OCI-LY1 (cell line): Measurements from ENCODE around the gene GARIN5A.

Experiments
- EZH2 ChIP-seq: fragments of 200-600 bp; sonication (generic), shearing (Covaris generic); IDR thresholded peaks from 2 replicates; pipeline ENCODE4 v1.8.0; 2017; ENCODE audit warnings: borderline replicate concordance, mixed run types, mild to moderate bottlenecking, antibody characterized with exemption, low read length, moderate library complexity, mixed read lengths
- TF ChIP-seq, protein P1 (sequence below): fragments of 200-600 bp; sonication (generic), shearing (Covaris generic); IDR thresholded peaks from 2 replicates; pipeline ENCODE4 v1.5.1; 2017; ENCODE audit warnings: mild to moderate bottlenecking, antibody characterized with exemption, low read length, moderate library complexity, mixed read lengths

DNA sequence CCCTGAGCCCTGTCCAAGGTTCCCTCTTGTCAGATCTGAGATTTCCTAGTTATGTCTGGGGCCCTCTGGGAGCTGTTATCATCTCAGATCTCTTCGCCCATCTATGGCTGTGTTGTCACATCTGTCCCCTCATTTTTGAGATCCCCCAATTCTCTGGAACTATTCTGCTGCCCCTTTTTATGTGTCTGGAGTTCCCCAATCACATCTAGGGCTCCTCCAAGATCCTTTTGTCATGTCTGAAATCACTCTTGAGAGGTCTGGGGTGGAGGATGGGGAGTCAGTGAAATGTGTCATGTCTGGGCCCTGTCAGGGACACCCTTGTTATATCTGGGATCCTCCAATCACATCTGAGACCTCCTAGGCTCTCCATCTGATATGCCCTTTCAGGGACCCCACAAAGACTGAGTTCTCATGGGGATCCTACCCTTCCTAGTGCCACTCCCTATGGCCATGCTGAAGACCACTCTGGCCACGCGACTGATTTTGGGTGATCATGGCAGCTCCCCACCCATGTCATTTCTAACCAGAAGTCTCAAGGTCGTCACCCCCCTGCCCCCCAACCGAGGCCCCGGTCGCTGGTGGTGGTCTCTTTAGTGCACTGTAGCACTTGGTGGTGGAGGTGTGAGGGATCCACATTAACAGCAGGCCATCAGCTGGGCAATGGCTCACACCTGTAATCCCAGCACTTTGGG lies 47.7 kb downstream of the GARIN5A start:
- TF ChIP-seq, protein P1, sequence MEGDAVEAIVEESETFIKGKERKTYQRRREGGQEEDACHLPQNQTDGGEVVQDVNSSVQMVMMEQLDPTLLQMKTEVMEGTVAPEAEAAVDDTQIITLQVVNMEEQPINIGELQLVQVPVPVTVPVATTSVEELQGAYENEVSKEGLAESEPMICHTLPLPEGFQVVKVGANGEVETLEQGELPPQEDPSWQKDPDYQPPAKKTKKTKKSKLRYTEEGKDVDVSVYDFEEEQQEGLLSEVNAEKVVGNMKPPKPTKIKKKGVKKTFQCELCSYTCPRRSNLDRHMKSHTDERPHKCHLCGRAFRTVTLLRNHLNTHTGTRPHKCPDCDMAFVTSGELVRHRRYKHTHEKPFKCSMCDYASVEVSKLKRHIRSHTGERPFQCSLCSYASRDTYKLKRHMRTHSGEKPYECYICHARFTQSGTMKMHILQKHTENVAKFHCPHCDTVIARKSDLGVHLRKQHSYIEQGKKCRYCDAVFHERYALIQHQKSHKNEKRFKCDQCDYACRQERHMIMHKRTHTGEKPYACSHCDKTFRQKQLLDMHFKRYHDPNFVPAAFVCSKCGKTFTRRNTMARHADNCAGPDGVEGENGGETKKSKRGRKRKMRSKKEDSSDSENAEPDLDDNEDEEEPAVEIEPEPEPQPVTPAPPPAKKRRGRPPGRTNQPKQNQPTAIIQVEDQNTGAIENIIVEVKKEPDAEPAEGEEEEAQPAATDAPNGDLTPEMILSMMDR: no peak
- TF ChIP-seq EZH2: no peak
